Choroid plexus epithelial cell (primary cell): ENCODE measurements around the gene ACCSL.

Experiments used
- DNase-seq: peaks from one replicate; pipeline ENCODE4 v3.0.0-alpha.2; 2010; ENCODE audit warnings: low read depth
- H3K4me3 ChIP-seq: 2 replicates; pipeline ENCODE4 v1.5.1; 2011; ENCODE audit warnings: low read depth, mild to moderate bottlenecking, control low read depth, low read length, moderate library complexity
- TF ChIP-seq, protein P1 (sequence below): conservative IDR thresholded peaks from 2 replicates; pipeline ENCODE4 v1.5.1; 2011; ENCODE audit warnings: low read depth, mild to moderate bottlenecking, control low read depth, inconsistent platforms, low read length, moderate library complexity

Gene ACCSL

GRCh38 chr11:44068180-44068579, 20.4 kb downstream of the ACCSL start:
- TF ChIP-seq, protein P1, sequence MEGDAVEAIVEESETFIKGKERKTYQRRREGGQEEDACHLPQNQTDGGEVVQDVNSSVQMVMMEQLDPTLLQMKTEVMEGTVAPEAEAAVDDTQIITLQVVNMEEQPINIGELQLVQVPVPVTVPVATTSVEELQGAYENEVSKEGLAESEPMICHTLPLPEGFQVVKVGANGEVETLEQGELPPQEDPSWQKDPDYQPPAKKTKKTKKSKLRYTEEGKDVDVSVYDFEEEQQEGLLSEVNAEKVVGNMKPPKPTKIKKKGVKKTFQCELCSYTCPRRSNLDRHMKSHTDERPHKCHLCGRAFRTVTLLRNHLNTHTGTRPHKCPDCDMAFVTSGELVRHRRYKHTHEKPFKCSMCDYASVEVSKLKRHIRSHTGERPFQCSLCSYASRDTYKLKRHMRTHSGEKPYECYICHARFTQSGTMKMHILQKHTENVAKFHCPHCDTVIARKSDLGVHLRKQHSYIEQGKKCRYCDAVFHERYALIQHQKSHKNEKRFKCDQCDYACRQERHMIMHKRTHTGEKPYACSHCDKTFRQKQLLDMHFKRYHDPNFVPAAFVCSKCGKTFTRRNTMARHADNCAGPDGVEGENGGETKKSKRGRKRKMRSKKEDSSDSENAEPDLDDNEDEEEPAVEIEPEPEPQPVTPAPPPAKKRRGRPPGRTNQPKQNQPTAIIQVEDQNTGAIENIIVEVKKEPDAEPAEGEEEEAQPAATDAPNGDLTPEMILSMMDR = no peak
- H3K4me3 ChIP-seq = no peak overlapping the region
- DNase-seq = no peak

DNA sequence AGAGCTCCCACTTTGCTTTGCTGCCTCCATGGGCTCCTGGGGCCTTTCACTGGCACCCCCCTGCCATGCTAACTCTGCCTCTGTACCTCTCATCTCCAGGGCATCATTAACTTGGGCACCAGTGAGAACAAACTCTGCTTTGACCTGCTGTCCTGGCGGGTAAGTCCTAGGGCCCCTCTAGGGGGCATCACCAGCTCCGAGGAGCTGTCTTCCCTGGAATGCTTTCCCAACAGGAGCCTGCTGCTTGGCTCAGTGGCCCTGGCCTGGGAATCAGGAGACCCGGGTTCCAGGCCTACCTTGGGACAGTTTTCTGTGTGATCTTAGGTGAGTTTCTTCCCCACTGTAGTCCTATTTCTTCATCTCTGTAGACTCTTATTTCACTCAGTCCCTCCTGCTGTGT, 23.4 kb downstream of the ACCSL start:
- TF ChIP-seq, protein P1 = no peak
- DNase-seq = no peak
- no peak overlapping the region for H3K4me3 ChIP-seq

DNA sequence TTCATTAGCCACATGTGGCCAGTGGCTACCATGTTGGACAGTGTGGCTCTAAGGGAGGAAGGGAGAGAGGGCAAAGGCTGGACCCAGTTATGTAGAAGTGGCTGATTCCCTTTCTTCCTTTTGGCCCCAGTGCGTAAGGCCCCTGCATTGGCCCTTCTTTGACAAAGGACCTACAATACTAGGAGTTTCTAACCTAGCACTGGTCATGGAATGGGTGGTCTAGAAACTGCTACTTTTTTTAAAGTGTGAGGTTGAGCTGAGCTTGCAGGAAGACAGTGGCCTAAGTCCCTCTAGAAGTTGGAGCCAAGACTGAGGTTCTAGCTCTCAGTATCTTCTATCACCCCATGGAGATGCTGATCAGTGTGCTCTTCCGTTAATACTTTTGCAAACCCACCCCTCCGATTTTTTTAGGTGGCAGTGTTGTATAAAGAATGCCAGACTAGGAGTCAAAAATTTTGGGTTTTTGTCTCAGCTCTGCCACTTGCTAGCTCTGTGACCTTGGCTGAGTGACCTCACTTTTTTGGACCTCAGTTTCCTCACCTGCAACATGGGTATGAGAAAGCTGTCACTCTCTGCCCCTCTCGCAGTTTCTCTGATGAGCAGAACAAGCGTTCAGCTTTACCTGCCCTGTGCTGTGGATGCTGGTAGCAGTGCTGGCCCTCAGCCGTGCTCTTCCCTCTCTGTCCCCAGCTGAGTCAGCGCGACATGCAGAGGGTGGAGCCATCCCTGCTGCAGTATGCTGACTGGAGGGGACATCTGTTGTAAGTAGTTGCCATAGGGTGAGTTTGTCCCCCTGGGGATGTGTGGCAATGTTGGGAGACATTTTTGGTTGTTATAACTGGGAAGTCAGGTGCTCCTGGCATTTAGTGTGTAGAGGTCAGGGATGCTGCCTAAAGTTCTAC, 25.2 kb downstream of the ACCSL start:
- H3K4me3 ChIP-seq = no peak overlapping the region
- TF ChIP-seq, protein P1 = no peak
- no peak for DNase-seq

- no peak overlapping the region for H3K4me3 ChIP-seq
- TF ChIP-seq, protein P1 = no peak
- no peak for DNase-seq
Measured at GRCh38 chr11:44078794-44079193, 31.0 kb downstream of the ACCSL start.

- TF ChIP-seq, protein P1 = no peak
- DNase-seq = no peak
- no peak overlapping the region for H3K4me3 ChIP-seq
Measured at GRCh38 chr11:44079376-44079775, 31.6 kb downstream of the ACCSL start.

DNA sequence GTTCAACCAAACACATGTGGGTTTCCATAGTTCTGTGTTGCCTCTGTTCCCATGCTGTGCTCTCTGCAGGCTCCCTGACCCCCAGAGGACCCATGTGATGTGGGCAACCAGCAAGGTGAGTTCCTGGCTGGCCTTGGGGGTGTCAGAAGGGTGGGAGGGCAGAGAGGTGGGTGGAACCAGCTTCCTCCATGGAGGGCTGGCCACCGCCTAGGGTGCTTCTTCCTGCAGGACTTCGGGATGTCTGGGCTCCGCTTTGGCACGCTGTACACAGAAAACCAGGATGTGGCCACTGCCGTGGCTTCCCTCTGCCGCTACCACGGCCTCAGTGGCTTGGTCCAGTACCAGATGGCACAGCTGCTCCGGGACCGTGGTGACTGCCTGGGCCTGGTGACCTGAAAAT, 33.2 kb downstream of the ACCSL start:
- TF ChIP-seq, protein P1 = no peak
- no peak for DNase-seq
- no peak overlapping the region for H3K4me3 ChIP-seq

- TF ChIP-seq, protein P1 = no peak
- no peak overlapping the region for H3K4me3 ChIP-seq
- DNase-seq = no peak
Measured at GRCh38 chr11:44082645-44083044, 34.9 kb downstream of the ACCSL start.
